ENCODE data around the gene ST8SIA4. TPM values are rescaled to one million over a fixed set of nuclear protein-coding genes. Genes with fewer than 3 reads are reported as not detected.

Gene ST8SIA4
- total and polyA plus RNA-seq, 10 of the 15 experiments (the other 5 are each of a cell fraction or from before 2014, with no cell fraction given), result 4.4 to 30.9 (median 19.5) TPM

DNA sequence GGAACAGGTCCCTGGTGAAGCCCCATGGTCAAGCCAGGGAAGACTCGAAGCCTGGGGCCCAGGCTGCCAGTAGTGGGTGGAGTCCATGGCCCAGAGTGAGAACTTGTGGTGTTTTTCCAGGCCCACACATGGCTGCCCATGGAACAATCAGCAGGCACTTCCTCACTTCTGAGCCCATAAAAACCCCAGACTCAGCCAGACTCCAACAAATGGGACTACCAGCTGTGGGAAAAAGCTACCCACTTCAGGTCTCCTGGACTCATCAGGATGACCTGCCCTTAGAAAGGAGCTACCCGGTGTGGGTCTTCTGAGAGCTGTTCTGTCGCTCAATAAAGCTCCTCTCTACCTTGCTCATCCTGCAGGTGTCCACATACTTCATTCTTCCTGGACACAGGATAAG lies 108.9 kb downstream of the ST8SIA4 start:
- H3K9me3 ChIP-seq (replicated peaks; ENCODE audit: control insufficient read depth, insufficient read depth, low read length), result peaks cover 18% of the 10 kb centered on the region; the same call in 2 of the 3 replicates
- no peak overlapping the region for H3K4me3 ChIP-seq
- DNase-seq (ENCODE audit: low read depth, low spot score), result no peak
- ATAC-seq, result no peak
- no peak overlapping the region for H3K4me2 ChIP-seq (ENCODE audit: control insufficient read depth, insufficient read depth)
- ChIA-PET CTCF (no interaction called here), SMC1A (ENCODE audit: uncharacterized antibody, unreplicated experiment) (interaction anchor here (0.6 kb wide), 1 partner anchor 20 kb away, joined by 3 read pairs; no protein-coding TSS in a partner anchor), POLR2A (no interaction called here), RAD21 (ENCODE audit: unreplicated experiment) (no interaction called here)
- BruUV-seq (replicated peaks), result no TSS peak
- H3K27ac ChIP-seq (ENCODE audit: control insufficient read depth, insufficient read depth), result no peak overlapping the region
- no peaks in the 10 kb centered on the region for H3K4me1 ChIP-seq (ENCODE audit: control insufficient read depth, insufficient read depth, low read length)
- in situ Hi-C loops (cut with MboI) (no loop called here), intact Hi-C loops (cut with micrococcal nuclease; ENCODE audit: unreplicated experiment) (no loop called here)
- H3K27me3 ChIP-seq (replicated peaks in 1 of 2; ENCODE audit: control insufficient read depth in 2 of 2, insufficient read depth in 2 of 2, low read length in 1 of 2), result no peaks in the 10 kb centered on the region
- no peaks in the 10 kb centered on the region for H4K20me1 ChIP-seq (ENCODE audit: control insufficient read depth, insufficient read depth)
- H3K79me2 ChIP-seq (ENCODE audit: control insufficient read depth, insufficient read depth, low read length), result no peaks in the 10 kb centered on the region
- FAIRE-seq, result no peak
- 0 out of 2 replicates have a peak, but pooled peaks have one; percentile 64 for TF ChIP-seq CBX5 (IDR thresholded peaks at IDR 0.05; ENCODE audit: low read depth)
- TF ChIP-seq SPI1 (IDR thresholded peaks at IDR 0.05; ENCODE audit: borderline replicate concordance, insufficient read depth, low read depth, low read length), result no peak
- TF ChIP-seq ASH2L (IDR thresholded peaks at IDR 0.05; ENCODE audit: borderline replicate concordance, low read depth), result no peak
- no peak overlapping the region for H3K9ac ChIP-seq (ENCODE audit: control insufficient read depth, insufficient read depth, low read length)
- no peaks in the 10 kb centered on the region for H3K36me3 ChIP-seq (ENCODE audit: control insufficient read depth in 2 of 2, insufficient read depth in 2 of 2, low read length in 1 of 2)
- H2AFZ ChIP-seq (ENCODE audit: control insufficient read depth, low read depth, low read length), result no peak overlapping the region
- 66% methylated on average over 3 of the region's 3 CpGs for WGBS (ENCODE audit: insufficient coverage, insufficient replicate concordance, low lambda C conversion rate, missing lambda C conversion rate)

DNA sequence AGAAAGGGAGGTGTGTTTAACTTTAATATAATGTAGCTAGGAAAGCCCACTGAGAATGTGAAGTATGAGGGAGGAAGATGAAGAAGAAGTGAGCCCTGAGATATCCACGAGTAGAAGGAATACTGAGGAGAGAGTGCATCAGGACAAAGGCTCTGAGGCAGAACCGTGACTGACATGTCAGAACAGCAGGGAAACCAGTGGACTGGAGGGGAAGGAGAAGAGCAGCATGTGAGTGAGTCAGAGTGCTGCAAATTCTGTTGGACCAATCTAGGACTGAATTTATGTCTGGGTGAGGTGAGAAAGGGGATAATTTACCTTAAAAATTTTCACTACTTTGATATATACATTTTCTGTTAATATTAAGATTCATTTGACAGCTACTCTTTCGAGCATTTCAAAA lies 110.3 kb downstream of the ST8SIA4 start:
- H4K20me1 ChIP-seq (ENCODE audit: control insufficient read depth, insufficient read depth), result no peaks in the 10 kb centered on the region
- H3K9ac ChIP-seq (ENCODE audit: control insufficient read depth, insufficient read depth, low read length), result no peak overlapping the region
- no TSS peak for BruUV-seq (replicated peaks)
- no peak overlapping the region for H3K4me3 ChIP-seq
- peaks cover 8% of the 10 kb centered on the region for H3K4me1 ChIP-seq (ENCODE audit: control insufficient read depth, insufficient read depth, low read length)
- no peak for ATAC-seq
- H2AFZ ChIP-seq (ENCODE audit: control insufficient read depth, low read depth, low read length), result no peak overlapping the region
- RAD21 ChIA-PET (ENCODE audit: unreplicated experiment), result interaction anchor here (1.1 kb wide), 1 partner anchor 63 kb away, joined by 3 read pairs; no protein-coding TSS in a partner anchor
- H3K4me2 ChIP-seq (ENCODE audit: control insufficient read depth, insufficient read depth), result no peak overlapping the region
- no peaks in the 10 kb centered on the region for H3K36me3 ChIP-seq (ENCODE audit: control insufficient read depth in 2 of 2, insufficient read depth in 2 of 2, low read length in 1 of 2)
- DNase-seq (ENCODE audit: low read depth, low spot score), result no peak
- in situ Hi-C loops (cut with MboI) (no loop called here), intact Hi-C loops (cut with micrococcal nuclease; ENCODE audit: unreplicated experiment) (no loop called here)
- POLR2A ChIA-PET, result no interaction called here
- H3K9me3 ChIP-seq (replicated peaks; ENCODE audit: control insufficient read depth, insufficient read depth, low read length), result peaks cover 18% of the 10 kb centered on the region; the same call in 2 of the 3 replicates
- SMC1A ChIA-PET (ENCODE audit: uncharacterized antibody, unreplicated experiment), result interaction anchor here (0.7 to 1.1 kb wide), 3 partner anchors 10 to 14 kb away, joined by 3 read pairs; no protein-coding TSS in a partner anchor
- FAIRE-seq, result no peak
- H3K27me3 ChIP-seq (replicated peaks in 1 of 2; ENCODE audit: control insufficient read depth in 2 of 2, insufficient read depth in 2 of 2, low read length in 1 of 2), result no peaks in the 10 kb centered on the region
- H3K27ac ChIP-seq (ENCODE audit: control insufficient read depth, insufficient read depth), result no peak overlapping the region
- 43% methylated on average over 3 of the region's 3 CpGs for WGBS (ENCODE audit: insufficient coverage, insufficient replicate concordance, low lambda C conversion rate, missing lambda C conversion rate)
- H3K79me2 ChIP-seq (ENCODE audit: control insufficient read depth, insufficient read depth, low read length), result no peaks in the 10 kb centered on the region
- CTCF ChIA-PET, result interaction anchor here (0.8 to 1.0 kb wide), 2 partner anchors 14 to 430 kb away, joined by 3 to 4 read pairs; no protein-coding TSS in a partner anchor
- TF ChIP-seq, protein P1, sequence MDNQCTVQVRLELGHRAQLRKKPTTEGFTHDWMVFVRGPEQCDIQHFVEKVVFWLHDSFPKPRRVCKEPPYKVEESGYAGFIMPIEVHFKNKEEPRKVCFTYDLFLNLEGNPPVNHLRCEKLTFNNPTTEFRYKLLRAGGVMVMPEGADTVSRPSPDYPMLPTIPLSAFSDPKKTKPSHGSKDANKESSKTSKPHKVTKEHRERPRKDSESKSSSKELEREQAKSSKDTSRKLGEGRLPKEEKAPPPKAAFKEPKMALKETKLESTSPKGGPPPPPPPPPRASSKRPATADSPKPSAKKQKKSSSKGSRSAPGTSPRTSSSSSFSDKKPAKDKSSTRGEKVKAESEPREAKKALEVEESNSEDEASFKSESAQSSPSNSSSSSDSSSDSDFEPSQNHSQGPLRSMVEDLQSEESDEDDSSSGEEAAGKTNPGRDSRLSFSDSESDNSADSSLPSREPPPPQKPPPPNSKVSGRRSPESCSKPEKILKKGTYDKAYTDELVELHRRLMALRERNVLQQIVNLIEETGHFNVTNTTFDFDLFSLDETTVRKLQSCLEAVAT (IDR thresholded peaks at IDR 0.05), result no peak
- no peak for TF ChIP-seq CBFB (IDR thresholded peaks at IDR 0.05; ENCODE audit: low read depth)
- TF ChIP-seq PAX5 (IDR thresholded peaks at IDR 0.05; ENCODE audit: borderline replicate concordance, low read depth, low read length), result no peak
- TF ChIP-seq, protein P2, sequence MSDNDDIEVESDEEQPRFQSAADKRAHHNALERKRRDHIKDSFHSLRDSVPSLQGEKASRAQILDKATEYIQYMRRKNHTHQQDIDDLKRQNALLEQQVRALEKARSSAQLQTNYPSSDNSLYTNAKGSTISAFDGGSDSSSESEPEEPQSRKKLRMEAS (IDR thresholded peaks at IDR 0.05; ENCODE audit: low read depth, low read length), result no peak
- no peak for TF ChIP-seq PAX8 (IDR thresholded peaks at IDR 0.05)
- TF ChIP-seq SIX5 (IDR thresholded peaks at IDR 0.05; ENCODE audit: low read depth, low read length, severe bottlenecking), result no peak
- TF ChIP-seq, protein P3, sequence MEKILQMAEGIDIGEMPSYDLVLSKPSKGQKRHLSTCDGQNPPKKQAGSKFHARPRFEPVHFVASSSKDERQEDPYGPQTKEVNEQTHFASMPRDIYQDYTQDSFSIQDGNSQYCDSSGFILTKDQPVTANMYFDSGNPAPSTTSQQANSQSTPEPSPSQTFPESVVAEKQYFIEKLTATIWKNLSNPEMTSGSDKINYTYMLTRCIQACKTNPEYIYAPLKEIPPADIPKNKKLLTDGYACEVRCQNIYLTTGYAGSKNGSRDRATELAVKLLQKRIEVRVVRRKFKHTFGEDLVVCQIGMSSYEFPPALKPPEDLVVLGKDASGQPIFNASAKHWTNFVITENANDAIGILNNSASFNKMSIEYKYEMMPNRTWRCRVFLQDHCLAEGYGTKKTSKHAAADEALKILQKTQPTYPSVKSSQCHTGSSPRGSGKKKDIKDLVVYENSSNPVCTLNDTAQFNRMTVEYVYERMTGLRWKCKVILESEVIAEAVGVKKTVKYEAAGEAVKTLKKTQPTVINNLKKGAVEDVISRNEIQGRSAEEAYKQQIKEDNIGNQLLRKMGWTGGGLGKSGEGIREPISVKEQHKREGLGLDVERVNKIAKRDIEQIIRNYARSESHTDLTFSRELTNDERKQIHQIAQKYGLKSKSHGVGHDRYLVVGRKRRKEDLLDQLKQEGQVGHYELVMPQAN (conservative IDR thresholded peaks at IDR 0.05), result no peak
- no peak for TF ChIP-seq LARP7 (IDR thresholded peaks at IDR 0.05)
- TF ChIP-seq SMC3 (IDR thresholded peaks at IDR 0.05; ENCODE audit: borderline replicate concordance, low read length), result no peak
- TF ChIP-seq BRCA1 (IDR thresholded peaks at IDR 0.05; ENCODE audit: low read depth, low read length), result no peak
- TF ChIP-seq CBX5 (IDR thresholded peaks at IDR 0.05; ENCODE audit: low read depth), result no peak

All from GM12878 (cell line).